ENCODE measurements around the gene ISOC2. TPM values are rescaled to one million over a fixed set of nuclear protein-coding genes. Genes with fewer than 3 reads are reported as not detected.
A peak's percentile ranks its signal among the peaks of the same experiment; 100 is the strongest.

Gene ISOC2
- total and polyA plus RNA-seq, 12 donors, result 42.5 to 117 (median 50.0) TPM

- DNase-seq (no peak), ATAC-seq (no peak)
- Histone ChIP-seq H3K9me3 (no peaks in the 10 kb centered on the region), H3K36me3 (peaks cover 0 to 19% (median 9%) of the 10 kb centered on the region in 9 donors), H3K27ac (peak overlapping the region in 1 of 10 donors; percentile 93), H3K27me3 (no peaks in the 10 kb centered on the region), H3K4me1 (peaks cover 3 to 39% (median 19%) of the 10 kb centered on the region in 9 donors), H3K4me3 (peak overlapping the region in 6 of 10 donors; percentile 64 to 71 (median 68))
- no peak for TF ChIP-seq CTCF (IDR thresholded peaks at IDR 0.05)
- WGBS, 2 donors, result 80 to 84% methylated on average over 13 of the region's 13 CpGs
- intact Hi-C loops (cut with DNase I), result no loop called here
These were observed 16.5 kb upstream of the ISOC2 start for GRCh38 chr19:55477905-55478304.

GRCh38 chr19:55476100-55476775, 14.8 kb upstream of the ISOC2 start, which contains the start of gene ZNF628:
TSS of gene ZNF628 (plus strand) at chr19:55476617. CDS start at chr19:55479911, 3,294 bp downstream.
- intact Hi-C loops (cut with DNase I), result no loop called here
- Histone ChIP-seq H3K4me3 (peak within 1 kb of the TSS; percentile 39 to 71 (median 66)), H3K4me1 (peaks cover 3 to 38% (median 19%) of the 10 kb centered on the region in 9 donors), H3K27me3 (no peaks in the 10 kb centered on the region), H3K36me3 (peaks cover 0 to 4% (median 0%) of the 10 kb centered on the region in 9 donors), H3K27ac (peak within 1 kb of the TSS; percentile 80 to 98 (median 92)), H3K9me3 (no peaks in the 10 kb centered on the region)
- ATAC-seq (peak; percentile 96 to 98 (median 97)), DNase-seq (peak; percentile 99)
- no peak for TF ChIP-seq CTCF (IDR thresholded peaks at IDR 0.05)
- 1% methylated on average over 53 to 61 of the region's 61 CpGs for WGBS, 2 donors

GRCh38 chr19:55474269-55475265, 13.1 kb upstream of the ISOC2 start:
- Histone ChIP-seq H3K9me3 (no peaks in the 10 kb centered on the region), H3K4me1 (peaks cover 3 to 34% (median 19%) of the 10 kb centered on the region in 9 donors), H3K27me3 (no peaks in the 10 kb centered on the region), H3K27ac (peak overlapping the region in 1 of 10 donors; percentile 94), H3K36me3 (no peaks in the 10 kb centered on the region), H3K4me3 (no peak overlapping the region)
- TF ChIP-seq CTCF (IDR thresholded peaks at IDR 0.05), result no peak
- intact Hi-C loops (cut with DNase I), result no loop called here
- ATAC-seq, result no peak
- 92% methylated on average over 19 of the region's 19 CpGs for WGBS, 2 donors
- DNase-seq, result no peak
